Stimulated activated CD4-positive, alpha-beta T cell treated with anti-CD3 and anti-CD28 coated beads, Interleukin-2, amount 100 ng/mL, for 48 hours (primary cell): ENCODE measurements around the gene TSPAN9.

ENCODE experiments used
- DNase-seq, 2 donors: peaks; one replicate each; pipeline ENCODE4 v3.0.0-alpha.2; 2020

TSPAN9 gene, protein sequence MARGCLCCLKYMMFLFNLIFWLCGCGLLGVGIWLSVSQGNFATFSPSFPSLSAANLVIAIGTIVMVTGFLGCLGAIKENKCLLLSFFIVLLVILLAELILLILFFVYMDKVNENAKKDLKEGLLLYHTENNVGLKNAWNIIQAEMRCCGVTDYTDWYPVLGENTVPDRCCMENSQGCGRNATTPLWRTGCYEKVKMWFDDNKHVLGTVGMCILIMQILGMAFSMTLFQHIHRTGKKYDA

DNA sequence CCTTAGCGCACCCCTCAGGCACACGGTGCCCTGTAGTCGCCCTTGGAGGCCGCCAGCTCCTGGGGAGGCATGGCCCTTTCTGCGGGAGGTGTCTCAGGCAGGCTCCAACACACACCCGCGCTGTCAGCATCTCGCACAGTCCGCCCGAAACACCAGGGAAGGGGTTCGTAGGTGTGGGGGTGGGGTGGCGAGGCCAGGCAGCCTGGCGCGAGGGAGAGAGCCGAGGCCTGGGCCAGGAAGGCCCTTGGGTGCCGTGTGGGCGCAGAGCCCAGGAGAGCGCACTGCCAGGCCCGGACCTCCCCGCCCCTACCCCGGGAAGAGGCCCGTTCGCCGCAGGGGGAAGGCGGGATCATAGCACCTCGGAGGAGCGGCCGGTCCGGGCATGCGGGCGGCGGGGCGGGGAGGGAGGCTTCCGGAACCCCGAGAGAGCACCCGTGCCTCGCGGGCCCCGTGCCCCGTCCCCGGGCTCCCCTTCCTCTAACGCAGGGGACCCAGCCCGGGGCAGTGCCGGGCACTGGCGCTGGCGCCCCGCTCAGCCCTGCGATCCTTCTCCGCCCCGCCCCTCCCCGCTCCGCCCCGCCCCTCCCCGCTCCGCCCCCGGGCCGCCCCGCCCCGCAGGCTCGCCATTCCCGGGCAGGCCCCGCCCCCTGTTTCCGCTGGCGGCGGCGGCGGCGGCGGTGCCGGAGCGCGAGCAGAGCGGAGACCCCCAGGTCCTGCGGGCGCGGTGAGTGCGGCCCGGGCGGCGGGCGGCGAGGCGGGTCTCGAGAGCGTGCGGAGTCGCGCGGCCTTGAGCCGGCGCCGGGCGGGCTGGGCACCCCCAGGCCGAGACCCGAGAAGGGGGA is at the start of gene TSPAN9:
TSPAN9 (plus strand) TSS at position 650 of the 842 bp plus-strand sequence. CDS start 123,815 bp downstream, outside the sequence.
- peak; percentile 57 to 63 for DNase-seq

DNA sequence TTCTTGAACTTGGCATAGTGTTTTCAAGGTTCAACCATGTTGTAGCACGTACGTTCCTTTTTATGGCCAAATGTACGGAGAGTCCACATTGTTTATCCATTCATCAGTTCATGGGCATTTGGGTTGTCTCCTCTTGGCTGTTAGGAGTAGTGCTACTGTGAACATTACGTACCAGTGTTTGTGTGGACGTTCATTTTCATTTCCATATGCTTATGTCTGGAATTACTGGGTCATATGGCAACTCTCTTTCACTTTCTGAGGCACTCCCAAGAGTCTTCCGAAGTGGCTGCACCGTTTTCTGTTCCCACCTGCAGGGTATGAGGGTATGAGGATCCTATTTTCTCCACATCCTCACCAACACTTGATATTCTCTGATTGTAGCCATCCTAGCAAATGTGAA is 49.1 kb upstream of the TSPAN9 start:
- no peak for DNase-seq

DNA sequence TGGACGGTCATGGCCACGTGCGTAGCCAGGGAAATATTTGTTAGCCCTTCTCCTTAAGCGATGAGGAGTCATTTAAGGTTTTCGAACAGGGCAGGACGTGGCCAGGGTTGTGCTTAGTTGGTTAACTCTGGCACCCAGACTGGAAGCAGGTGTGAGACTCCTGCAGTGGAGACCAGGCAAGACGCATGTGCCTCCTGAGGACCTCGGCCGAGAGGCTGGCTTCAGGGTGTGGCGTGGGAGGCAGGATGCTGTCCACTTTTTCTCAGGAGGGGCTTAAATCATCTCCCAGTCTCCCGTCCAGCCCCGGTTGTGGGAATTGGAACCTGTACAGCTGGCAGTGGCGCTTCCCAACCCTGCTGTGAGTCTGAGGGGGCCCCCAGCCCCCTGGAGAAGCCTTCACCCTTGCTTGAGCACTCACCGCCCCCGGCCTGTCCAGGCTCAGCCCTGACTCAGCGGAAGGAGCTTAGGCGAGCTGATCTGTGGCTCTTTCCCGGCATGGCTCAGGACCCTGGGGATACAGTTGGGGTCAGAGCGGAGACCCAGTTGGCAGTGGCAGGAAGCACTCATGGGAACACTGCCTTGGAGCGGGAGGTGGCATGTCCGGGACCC is 46.3 kb upstream of the TSPAN9 start:
- no peak for DNase-seq

GRCh38 chr12:3032161-3032560 is 45.0 kb upstream of the TSPAN9 start:
- DNase-seq = no peak

GRCh38 chr12:3032770-3033538 is 44.2 kb upstream of the TSPAN9 start:
- DNase-seq = no peak

DNA sequence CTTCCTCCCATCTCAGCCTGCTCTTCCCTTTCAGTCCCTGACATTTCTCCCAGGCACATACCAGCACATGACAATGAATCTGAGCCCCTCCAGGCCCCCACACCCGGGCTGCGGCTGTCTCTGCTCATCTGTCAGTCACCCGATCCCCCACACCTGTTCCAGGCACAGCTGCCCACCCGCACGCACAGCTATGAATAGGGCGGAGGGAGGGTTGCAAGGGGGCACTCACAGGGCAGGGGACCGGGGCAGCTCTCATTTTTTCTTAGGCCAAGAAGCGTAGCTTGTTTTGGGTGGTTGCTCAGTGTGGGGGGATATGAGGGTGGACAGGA is 43.7 kb upstream of the TSPAN9 start:
- DNase-seq = no peak

DNA sequence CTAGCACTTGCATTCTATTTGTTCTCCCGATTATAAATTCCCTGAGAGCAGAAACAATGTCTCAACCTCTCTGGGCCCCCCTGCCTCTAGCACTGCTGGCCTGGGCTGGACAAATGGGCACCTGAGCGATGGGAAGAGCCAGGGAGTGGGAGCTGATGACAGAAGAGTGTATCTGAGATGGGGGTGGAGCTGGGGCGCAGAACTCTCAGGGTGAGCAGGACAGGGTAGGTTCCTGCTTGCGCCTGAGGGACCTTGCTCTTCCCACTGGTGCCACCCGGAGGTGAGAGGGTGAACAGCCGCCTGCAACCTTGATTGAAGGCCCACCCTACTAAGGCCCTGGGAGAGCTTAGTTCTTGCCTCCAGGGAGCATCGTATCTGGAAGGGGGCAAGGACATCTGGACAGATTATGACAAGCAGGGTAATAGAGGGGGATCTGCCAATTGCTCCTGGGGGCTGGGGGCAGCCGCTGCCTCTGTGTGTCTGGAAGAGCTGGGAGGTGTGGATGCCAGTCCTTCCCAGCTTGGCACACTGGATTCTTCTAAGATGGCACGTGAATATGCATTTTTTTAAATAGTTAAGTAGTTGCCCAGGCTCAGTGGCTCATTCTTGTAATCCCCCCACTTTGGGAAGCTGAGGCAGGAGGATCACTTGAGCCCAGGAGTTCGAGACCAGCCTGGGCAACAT is 43.0 kb upstream of the TSPAN9 start:
- peak; percentile 28 to 35 for DNase-seq

GRCh38 chr12:3035171-3035570 is 42.0 kb upstream of the TSPAN9 start:
- DNase-seq = no peak

DNA sequence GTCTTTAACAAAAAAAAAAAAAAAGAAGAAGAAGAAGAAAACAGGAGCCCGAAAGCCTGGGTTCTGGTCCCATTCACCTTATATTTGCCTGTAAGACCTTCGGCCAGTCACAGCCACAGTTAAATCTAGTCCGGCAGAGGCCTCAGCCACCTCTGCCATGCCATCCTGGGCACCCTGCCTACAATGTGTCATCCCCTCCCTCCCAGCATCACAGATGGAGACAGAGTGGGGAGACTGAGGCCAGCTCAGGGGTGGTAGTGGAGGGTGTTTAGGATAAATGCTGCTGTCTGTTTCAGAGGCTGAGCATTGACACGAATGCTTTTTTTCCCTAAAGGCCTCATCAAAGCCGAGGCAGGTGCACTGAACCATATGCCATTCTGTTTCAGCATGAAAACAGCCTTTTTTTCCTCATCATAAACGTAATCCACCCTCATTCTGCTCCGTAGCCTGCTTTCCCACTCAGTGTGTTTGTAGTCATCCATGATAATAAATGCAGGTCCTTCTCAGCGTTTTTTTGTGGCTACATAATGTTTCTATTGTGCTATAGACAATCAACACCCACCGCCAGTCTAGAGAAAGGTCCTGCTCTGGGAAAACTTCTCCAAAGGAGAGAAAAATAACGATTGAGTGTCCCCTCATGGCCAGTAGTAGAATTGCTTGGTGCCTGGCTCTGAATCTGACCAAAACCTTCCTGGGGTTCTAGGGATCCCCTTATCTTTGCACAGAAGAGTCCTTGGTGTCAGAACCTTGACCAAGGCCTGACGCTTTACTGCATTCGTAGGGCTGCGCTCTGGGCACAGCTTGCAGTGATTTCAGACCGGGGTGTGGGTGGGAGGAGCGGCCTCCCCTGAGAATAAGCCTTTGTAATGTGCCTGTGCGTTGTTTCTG is 41.1 kb upstream of the TSPAN9 start:
- no peak for DNase-seq

DNA sequence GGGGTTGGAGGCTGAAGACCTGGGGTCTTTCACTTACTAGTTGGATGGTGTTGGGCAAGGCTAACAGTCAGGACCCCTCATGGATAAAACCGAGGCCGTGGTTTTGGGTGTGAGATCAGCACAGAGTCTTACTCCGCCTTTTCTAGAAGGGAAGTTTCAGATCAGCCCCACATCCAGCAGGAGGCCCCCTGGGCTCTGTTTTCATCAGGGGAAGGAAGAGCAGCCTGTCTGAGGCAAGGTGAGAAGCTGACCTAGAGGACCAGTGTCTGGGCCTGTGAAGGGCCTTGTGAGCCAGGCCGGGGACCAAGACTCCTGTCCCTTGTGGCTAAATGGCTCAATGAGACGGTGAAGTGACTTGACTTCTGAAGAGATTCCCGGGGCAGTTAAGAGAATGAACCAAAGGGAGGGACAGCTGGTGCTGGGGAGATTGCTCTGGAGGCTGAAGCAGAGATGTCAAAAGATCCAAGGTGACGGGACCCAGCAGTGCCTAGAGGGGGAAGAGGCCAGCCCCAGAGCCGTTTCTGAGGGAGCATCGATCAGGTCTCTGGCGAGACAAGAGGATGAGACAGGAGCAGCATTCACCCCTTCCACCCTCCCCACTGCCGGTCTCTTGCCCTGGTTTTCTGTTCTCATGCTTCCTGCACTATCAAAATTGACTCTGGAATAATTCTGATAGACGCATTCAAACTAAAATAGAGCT is 40.1 kb upstream of the TSPAN9 start:
- no peak for DNase-seq

DNA sequence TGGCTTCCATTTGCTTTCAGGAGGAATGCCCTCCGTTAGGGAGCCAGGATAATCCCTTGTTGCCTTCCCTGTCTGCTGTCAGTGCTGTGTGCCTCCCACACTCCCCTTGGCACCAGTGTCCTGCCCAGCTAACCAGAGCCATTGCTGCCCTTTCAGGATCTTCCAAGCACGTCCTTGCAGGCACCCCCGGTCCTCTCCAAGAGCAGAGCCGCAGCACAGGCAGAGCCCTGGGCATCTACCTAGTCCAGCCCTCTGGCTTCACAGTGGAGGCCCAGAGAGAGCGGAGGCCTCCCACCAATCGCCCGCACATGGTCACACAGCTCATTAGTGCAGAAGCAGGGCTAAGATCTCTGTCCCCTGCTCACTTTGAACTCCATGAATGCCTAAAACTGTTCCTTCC is 39.0 kb upstream of the TSPAN9 start:
- DNase-seq = no peak

GRCh38 chr12:3038926-3039510 is 38.2 kb upstream of the TSPAN9 start:
- DNase-seq = no peak

- no peak for DNase-seq
These were observed 37.0 kb upstream of the TSPAN9 start for GRCh38 chr12:3040026-3040656.

DNA sequence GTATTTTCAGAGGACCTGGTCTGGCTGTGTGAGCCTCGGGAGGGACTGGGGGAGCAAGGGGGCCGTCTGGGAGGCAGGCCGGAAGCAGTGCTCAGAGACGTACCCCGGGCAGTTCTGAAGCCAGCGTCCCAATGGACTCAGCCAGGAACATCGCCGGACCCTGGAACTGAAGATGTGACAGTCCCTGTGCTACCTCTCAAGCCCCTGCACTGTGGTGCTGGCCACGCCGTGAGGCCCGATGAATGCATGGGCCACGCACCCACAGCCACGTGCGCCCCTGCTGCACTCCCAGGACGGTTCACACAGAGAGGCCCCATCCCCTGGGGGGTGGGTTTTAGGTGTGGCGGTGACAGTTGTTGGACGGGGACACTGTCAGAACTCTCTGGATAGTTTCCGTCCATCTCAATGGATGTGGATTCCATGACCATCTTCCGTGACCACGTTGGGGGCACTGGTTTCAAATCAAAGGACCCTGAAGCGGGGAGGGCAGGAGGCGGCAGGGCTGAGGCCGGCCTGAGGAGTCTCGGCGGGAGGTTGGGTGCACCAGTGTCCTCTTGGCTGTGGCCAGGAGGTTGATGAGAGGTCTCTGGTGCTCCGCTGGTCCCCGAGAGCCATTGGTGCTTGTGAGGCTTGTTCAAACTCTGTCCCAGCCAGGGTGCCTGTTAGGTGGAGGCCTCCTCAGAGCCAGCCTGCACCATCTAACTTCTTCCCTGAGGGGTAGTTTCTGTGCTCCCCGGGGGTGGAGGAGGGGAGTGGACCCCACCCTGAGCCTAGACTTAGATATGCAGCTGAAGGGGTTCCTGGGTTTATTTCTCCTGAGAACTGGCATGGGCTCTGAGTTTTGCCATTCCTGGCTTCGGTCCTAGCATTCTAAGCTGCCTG is 36.3 kb upstream of the TSPAN9 start:
- no peak for DNase-seq

- DNase-seq = peak; percentile 34 to 40
These were observed 35.5 kb upstream of the TSPAN9 start for GRCh38 chr12:3041558-3042164.

GRCh38 chr12:3042394-3042793 is 34.8 kb upstream of the TSPAN9 start:
- DNase-seq = no peak

DNA sequence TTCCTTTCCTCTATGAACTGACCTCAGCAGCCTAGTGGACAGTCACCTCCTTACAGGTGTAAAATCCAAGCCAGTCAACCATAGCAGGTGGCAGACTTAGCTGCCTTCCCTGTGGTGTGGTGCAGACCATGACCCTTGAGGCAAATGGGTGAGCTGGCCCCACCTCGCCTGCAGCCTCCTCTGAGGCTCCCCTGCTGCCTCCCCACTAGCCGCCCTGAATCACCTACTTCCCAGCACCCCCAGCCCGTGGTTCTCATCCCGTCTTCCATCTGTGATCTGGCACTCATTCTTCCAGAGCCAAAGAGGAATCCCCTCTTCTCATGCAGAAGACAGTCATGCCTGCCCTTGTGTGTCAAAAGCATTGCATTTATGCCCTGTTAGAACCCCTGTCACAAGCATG is 34.4 kb upstream of the TSPAN9 start:
- no peak for DNase-seq

DNA sequence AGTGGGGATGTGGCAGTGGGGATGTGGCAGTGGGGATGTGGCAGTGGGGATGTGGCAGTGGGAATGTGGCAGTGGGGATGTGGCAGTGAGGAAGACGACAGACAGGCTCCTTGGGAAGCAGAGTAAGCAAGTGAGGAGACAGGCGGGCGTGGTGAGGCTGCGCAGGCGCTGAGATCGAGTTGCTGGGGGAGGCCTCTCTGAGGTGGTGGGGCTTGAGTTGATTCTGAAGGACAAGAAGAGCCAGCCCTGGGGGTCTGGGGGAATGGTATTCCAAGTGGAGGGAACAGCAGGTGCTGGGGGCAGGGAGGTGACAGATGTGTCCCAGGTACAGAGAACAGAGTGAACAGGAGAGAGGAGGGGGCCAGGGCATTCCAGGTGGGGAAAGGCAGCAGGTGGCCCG is 33.8 kb upstream of the TSPAN9 start:
- no peak for DNase-seq
